Activated naive CD4-positive, alpha-beta T cell treated with anti-CD3 and anti-CD28 coated beads, Interleukin-2, amount 10 ng/mL, durations not matched to agents 7 days and 5 days (primary cell): ENCODE data around the gene TBCA.
A peak's percentile ranks its signal among the peaks of the same experiment; 100 is the strongest.
"Not testable (repeated sequence)": the region's sequence is repeated elsewhere in the genome, so short reads cannot be mapped to it uniquely, and the experiment has no call there.

Experiments
- CTCF ChIA-PET: fragments of 350-600 bp; sonication (Branson Sonifier 250); formaldehyde crosslinking; loops from one replicate; lab custom pipeline; 2021; ENCODE audit warnings: antibody characterized with exemption; lab: Charles Lee
- DNase-seq: peaks from one replicate; pipeline ENCODE4 v3.0.0-alpha.2; 2020
- H3K27ac Mint-ChIP-seq: one replicate; pipeline ENCODE4 v1.8.0; 2021; ENCODE audit warnings: mild to moderate bottlenecking, moderate library complexity, mixed read lengths
- H3K27me3 Mint-ChIP-seq: one replicate; pipeline ENCODE4 v1.8.0; 2021; ENCODE audit warnings: mild to moderate bottlenecking, mixed read lengths
- H3K36me3 Mint-ChIP-seq: one replicate; pipeline ENCODE4 v1.8.0; 2021; ENCODE audit warnings: mixed read lengths
- H3K4me1 Mint-ChIP-seq: one replicate; pipeline ENCODE4 v1.8.0; 2021; ENCODE audit warnings: mixed read lengths
- H3K4me3 Mint-ChIP-seq: one replicate; pipeline ENCODE4 v1.8.0; 2021; ENCODE audit warnings: mild to moderate bottlenecking, moderate library complexity, mixed read lengths
- H3K9me3 Mint-ChIP-seq: one replicate; pipeline ENCODE4 v1.8.0; 2021; ENCODE audit warnings: mixed read lengths

Gene TBCA

GRCh38 chr5:77758141-77758938, 17.8 kb downstream of the TBCA start:
- no peak for DNase-seq
- Mint-ChIP-seq H3K4me1 (no peaks in the 10 kb centered on the region), H3K9me3 (peaks cover 7% of the 10 kb centered on the region), H3K36me3 (peaks cover 36% of the 10 kb centered on the region), H3K27me3 (no peaks in the 10 kb centered on the region), H3K4me3 (no peak overlapping the region), H3K27ac (no peak overlapping the region)
- CTCF ChIA-PET, result no interaction called here

- peaks cover 15% of the 10 kb centered on the region for H3K36me3 Mint-ChIP-seq
- no peak for DNase-seq
- H3K4me1 Mint-ChIP-seq, result no peaks in the 10 kb centered on the region
- CTCF ChIA-PET, result no interaction called here
- no peaks in the 10 kb centered on the region for H3K9me3 Mint-ChIP-seq
- no peak overlapping the region for H3K4me3 Mint-ChIP-seq
- H3K27me3 Mint-ChIP-seq, result no peaks in the 10 kb centered on the region
- H3K27ac Mint-ChIP-seq, result no peak overlapping the region
These were observed 24.7 kb downstream of the TBCA start for GRCh38 chr5:77751328-77752023.

GRCh38 chr5:77750928-77751327, 25.2 kb downstream of the TBCA start:
- CTCF ChIA-PET, DNase-seq, H3K9me3 Mint-ChIP-seq, H3K27me3 Mint-ChIP-seq, H3K4me1 Mint-ChIP-seq, H3K27ac Mint-ChIP-seq, H3K4me3 Mint-ChIP-seq: not testable (repeated sequence)
- peaks cover 12% of the 10 kb centered on the region for H3K36me3 Mint-ChIP-seq

- Mint-ChIP-seq H3K9me3 (no peaks in the 10 kb centered on the region), H3K27ac (no peak overlapping the region), H3K27me3 (no peaks in the 10 kb centered on the region), H3K4me3 (no peak overlapping the region), H3K36me3 (peaks cover 12% of the 10 kb centered on the region), H3K4me1 (no peaks in the 10 kb centered on the region)
- CTCF ChIA-PET, result no interaction called here
- no peak for DNase-seq
These were observed 28.0 kb downstream of the TBCA start for GRCh38 chr5:77748160-77748559.

GRCh38 chr5:77744116-77744515, 32.0 kb downstream of the TBCA start:
- no peak overlapping the region for H3K27ac Mint-ChIP-seq
- H3K4me3 Mint-ChIP-seq, result no peak overlapping the region
- H3K27me3 Mint-ChIP-seq, result no peaks in the 10 kb centered on the region
- no peaks in the 10 kb centered on the region for H3K9me3 Mint-ChIP-seq
- CTCF ChIA-PET, result no interaction called here
- DNase-seq, result no peak
- peaks cover 5% of the 10 kb centered on the region for H3K36me3 Mint-ChIP-seq
- H3K4me1 Mint-ChIP-seq, result no peaks in the 10 kb centered on the region

GRCh38 chr5:77743181-77743580, 33.0 kb downstream of the TBCA start:
- Mint-ChIP-seq H3K36me3 (peaks cover 5% of the 10 kb centered on the region), H3K4me1 (no peaks in the 10 kb centered on the region), H3K27ac (no peak overlapping the region), H3K27me3 (no peaks in the 10 kb centered on the region), H3K9me3 (no peaks in the 10 kb centered on the region), H3K4me3 (no peak overlapping the region)
- CTCF ChIA-PET, result no interaction called here
- no peak for DNase-seq

- Mint-ChIP-seq H3K27ac (no peak overlapping the region), H3K4me1 (no peaks in the 10 kb centered on the region), H3K27me3 (no peaks in the 10 kb centered on the region), H3K9me3 (no peaks in the 10 kb centered on the region), H3K4me3 (no peak overlapping the region), H3K36me3 (peaks cover 5% of the 10 kb centered on the region)
- DNase-seq, result no peak
- CTCF ChIA-PET, result no interaction called here
These were observed 34.5 kb downstream of the TBCA start for GRCh38 chr5:77741608-77742007.

- Mint-ChIP-seq H3K36me3 (peaks cover 7% of the 10 kb centered on the region), H3K4me3 (no peak overlapping the region), H3K9me3 (no peaks in the 10 kb centered on the region), H3K4me1 (no peaks in the 10 kb centered on the region), H3K27me3 (no peaks in the 10 kb centered on the region), H3K27ac (no peak overlapping the region)
- no peak for DNase-seq
- CTCF ChIA-PET, result no interaction called here
These were observed 41.3 kb downstream of the TBCA start for GRCh38 chr5:77734885-77735284.

- Mint-ChIP-seq H3K27ac (no peak overlapping the region), H3K4me1 (no peaks in the 10 kb centered on the region), H3K4me3 (no peak overlapping the region), H3K9me3 (no peaks in the 10 kb centered on the region), H3K27me3 (no peaks in the 10 kb centered on the region), H3K36me3 (peaks cover 7% of the 10 kb centered on the region)
- CTCF ChIA-PET, result no interaction called here
- no peak for DNase-seq
These were observed 43.0 kb downstream of the TBCA start for GRCh38 chr5:77733130-77733529.

GRCh38 chr5:77727190-77727589, 48.9 kb downstream of the TBCA start:
- Mint-ChIP-seq H3K27me3 (no peaks in the 10 kb centered on the region), H3K27ac (no peak overlapping the region), H3K9me3 (no peaks in the 10 kb centered on the region), H3K36me3 (no peaks in the 10 kb centered on the region), H3K4me1 (no peaks in the 10 kb centered on the region), H3K4me3 (no peak overlapping the region)
- CTCF ChIA-PET, result no interaction called here
- DNase-seq, result no peak

GRCh38 chr5:77725616-77726015, 50.5 kb downstream of the TBCA start:
- CTCF ChIA-PET, result no interaction called here
- no peak for DNase-seq
- no peaks in the 10 kb centered on the region for H3K27me3 Mint-ChIP-seq
- no peaks in the 10 kb centered on the region for H3K9me3 Mint-ChIP-seq
- H3K4me3 Mint-ChIP-seq, result no peak overlapping the region
- H3K36me3 Mint-ChIP-seq, result no peaks in the 10 kb centered on the region
- H3K4me1 Mint-ChIP-seq, result no peaks in the 10 kb centered on the region
- H3K27ac Mint-ChIP-seq, result no peak overlapping the region

- H3K36me3 Mint-ChIP-seq, result no peaks in the 10 kb centered on the region
- no peaks in the 10 kb centered on the region for H3K9me3 Mint-ChIP-seq
- no peaks in the 10 kb centered on the region for H3K4me1 Mint-ChIP-seq
- no peaks in the 10 kb centered on the region for H3K27me3 Mint-ChIP-seq
- no peak for DNase-seq
- H3K27ac Mint-ChIP-seq, result no peak overlapping the region
- H3K4me3 Mint-ChIP-seq, result no peak overlapping the region
- CTCF ChIA-PET, result no interaction called here
These were observed 51.2 kb downstream of the TBCA start for GRCh38 chr5:77724934-77725333.

- no peak overlapping the region for H3K4me3 Mint-ChIP-seq
- no peak overlapping the region for H3K27ac Mint-ChIP-seq
- peaks cover 6% of the 10 kb centered on the region for H3K36me3 Mint-ChIP-seq
- no peaks in the 10 kb centered on the region for H3K27me3 Mint-ChIP-seq
- H3K9me3 Mint-ChIP-seq, result no peaks in the 10 kb centered on the region
- DNase-seq, result no peak
- H3K4me1 Mint-ChIP-seq, result peaks cover 8% of the 10 kb centered on the region
- CTCF ChIA-PET, result no interaction called here
These were observed 56.3 kb downstream of the TBCA start for GRCh38 chr5:77719666-77720363.

GRCh38 chr5:77718934-77719610, 57.1 kb downstream of the TBCA start:
- H3K4me1 Mint-ChIP-seq, result peaks cover 8% of the 10 kb centered on the region
- CTCF ChIA-PET, result no interaction called here
- H3K4me3 Mint-ChIP-seq, result no peak overlapping the region
- no peak for DNase-seq
- peaks cover 6% of the 10 kb centered on the region for H3K36me3 Mint-ChIP-seq
- H3K27ac Mint-ChIP-seq, result peak overlapping the region; percentile 25
- no peaks in the 10 kb centered on the region for H3K9me3 Mint-ChIP-seq
- no peaks in the 10 kb centered on the region for H3K27me3 Mint-ChIP-seq
